Activated T-cell treated with anti-CD3 and anti-CD28 coated beads for 1 hour (primary cell): Measurements from ENCODE around the gene MARCOL.
"Not testable (repeated sequence)": the region's sequence is repeated elsewhere in the genome, so short reads cannot be mapped to it uniquely, and the experiment has no call there.

ENCODE experiments used
- DNase-seq: peaks from one replicate; pipeline ENCODE4 v3.0.0-alpha.2; 2020; ENCODE audit warnings: low read depth

The MARCOL gene

GRCh38 chr5:148267962-148268361, 29.6 kb downstream of the MARCOL start:
- DNase-seq, result no peak

GRCh38 chr5:148268566-148268965, 30.2 kb downstream of the MARCOL start, which contains the start of gene SPINK13:
Gene SPINK13 (plus strand): TSS chr5:148268794. CDS start chr5:148270073, 1,279 bp downstream.
- no peak for DNase-seq

- not testable (repeated sequence) for DNase-seq
These were observed 36.8 kb downstream of the MARCOL start for GRCh38 chr5:148275129-148275528.

- not testable (repeated sequence) for DNase-seq
These were observed 42.6 kb downstream of the MARCOL start for GRCh38 chr5:148280893-148281292.

GRCh38 chr5:148281336-148281735, 43.0 kb downstream of the MARCOL start:
- DNase-seq, result not testable (repeated sequence)

GRCh38 chr5:148290271-148291195, 52.2 kb downstream of the MARCOL start:
- DNase-seq, result no peak
